ENCODE results near the gene C9orf78. TPM values are rescaled to one million over a fixed set of nuclear protein-coding genes. Genes with fewer than 3 reads are reported as not detected.

C9orf78 gene
- total RNA-seq, 1 experiment from 2014 or later = 37.5 TPM

GRCh38 chr9:129860653-129861446 is 25.8 kb upstream of the C9orf78 start:
- H4K8ac ChIP-seq (replicated peaks; ENCODE audit: insufficient read length, low read depth, low read length) = no peak overlapping the region

More at GRCh38 chr9:129860653-129861446, 25.8 kb upstream of the C9orf78 start:
- H3K9me3 Mint-ChIP-seq = no peaks in the 10 kb centered on the region
- no peak for DNase-seq
- Histone ChIP-seq H4K91ac (ENCODE audit: insufficient read length, low read depth, low read length) (no peak overlapping the region), H3K9me3 (ENCODE audit: control insufficient read depth, low read depth, low read length) (no peaks in the 10 kb centered on the region), H2AK5ac (ENCODE audit: insufficient read length, low read length) (no peak overlapping the region), H2BK20ac (ENCODE audit: low read depth, low read length, poor library complexity, severe bottlenecking) (no peak overlapping the region), H3K27me3 (ENCODE audit: insufficient read depth, low read length) (no peaks in the 10 kb centered on the region), H3K4ac (ENCODE audit: low read depth, low read length) (no peak overlapping the region), H3K27ac (ENCODE audit: insufficient read length, low read depth, low read length) (no peak overlapping the region), H3K79me1 (ENCODE audit: insufficient read depth, low read depth, low read length, poor library complexity, severe bottlenecking) (no peaks in the 10 kb centered on the region), H3K4me1 (ENCODE audit: insufficient read depth, low read length) (no peaks in the 10 kb centered on the region), H2BK5ac (ENCODE audit: insufficient read length, low read length) (no peak overlapping the region), H4K5ac (ENCODE audit: insufficient read length, low read depth, low read length) (no peak overlapping the region), H3T11ph (ENCODE audit: low read length) (no peak overlapping the region), H4K20me1 (ENCODE audit: control insufficient read depth, insufficient read depth, insufficient read length) (no peaks in the 10 kb centered on the region), H3K14ac (ENCODE audit: insufficient read depth, low read length) (no peak overlapping the region), H2BK15ac (ENCODE audit: low read depth, low read length) (no peak overlapping the region), H3K18ac (ENCODE audit: insufficient read length, low read depth, low read length) (no peak overlapping the region), H2AFZ (ENCODE audit: low read length) (no peak overlapping the region), H2BK12ac (ENCODE audit: insufficient read length, low read depth, low read length) (no peak overlapping the region), H3K4me2 (ENCODE audit: insufficient read depth, insufficient read length, low read length) (no peak overlapping the region), H2BK120ac (ENCODE audit: low read depth, low read length, poor library complexity, severe bottlenecking) (no peak overlapping the region), H3K23me2 (ENCODE audit: insufficient read length, low read depth, low read length, poor library complexity, severe bottlenecking) (no peaks in the 10 kb centered on the region), H3K79me2 (ENCODE audit: insufficient read depth, low read length) (no peaks in the 10 kb centered on the region), H3K23ac (ENCODE audit: insufficient read length, low read depth, low read length) (no peak overlapping the region), H3K56ac (ENCODE audit: insufficient read length, low read depth, low read length) (no peak overlapping the region), H3K9ac (ENCODE audit: extremely low read depth, insufficient read length, low read length) (no peak overlapping the region)
- H3K4me3 Mint-ChIP-seq = no peak overlapping the region
- H3K4me1 Mint-ChIP-seq = no peaks in the 10 kb centered on the region
- H3K27me3 Mint-ChIP-seq (ENCODE audit: low read depth) = no peaks in the 10 kb centered on the region
- peaks cover 10 to 42% (median 26%) of the 10 kb centered on the region in 3 experiments; a peak in 6 of 7 replicates for H3K36me3 Mint-ChIP-seq (ENCODE audit: insufficient read depth in 1 of 3, low read depth in 3 of 3)
- WGBS (ENCODE audit: extremely low coverage, insufficient read length, low lambda C conversion rate) = no CpG with 5 or more reads among the region's 11 CpGs
- no peak for TF ChIP-seq CTCF (conservative IDR thresholded peaks at IDR 0.05)
- no peak overlapping the region for H3K27ac Mint-ChIP-seq
